A673 (cell line): Measurements from ENCODE around the gene RIT2. TPM values are rescaled to one million over a fixed set of nuclear protein-coding genes. Genes with fewer than 3 reads are reported as not detected.
A peak's percentile ranks its signal among the peaks of the same experiment; 100 is the strongest.

Experiments used
- BruUV-seq: library from RNA; stranded (reverse); fragments of 400-500 nt; replicated peaks from 2 replicates; lab custom pipeline; 2021; lab: Mats Ljungman, UMichigan
- CTCF ChIA-PET: fragments of 300-600 bp; sonication (Branson Sonifier 250); formaldehyde crosslinking; loops from one replicate; lab custom pipeline; 2022; ENCODE audit warnings: antibody characterized with exemption; lab: Charles Lee
- POLR2A ChIA-PET: fragments of 300-600 bp; sonication (Branson Sonifier 250); formaldehyde crosslinking; loops from one replicate; lab custom pipeline; 2022; ENCODE audit warnings: antibody characterized with exemption; ENCODE audit not compliant: low non-redundant PET; lab: Charles Lee
- DNase-seq: peaks from one replicate; pipeline ENCODE4 v3.0.0-alpha.2; 2015; ENCODE audit warnings: low spot score
- H3K27ac ChIP-seq: fragments of 200-600 bp; sonication (generic); 2 replicates; pipeline ENCODE4 v1.5.1; 2016; ENCODE audit warnings: mixed run types, low read depth, mild to moderate bottlenecking, mixed read lengths, antibody characterized with exemption, low read length; ENCODE audit not compliant: poor library complexity, severe bottlenecking
- H3K27me3 ChIP-seq: fragments of 200-600 bp; sonication (generic); replicated peaks from 2 replicates; pipeline ENCODE4 v1.6.1; 2017; ENCODE audit warnings: mixed run types, low read depth, mild to moderate bottlenecking, mixed read lengths, antibody characterized with exemption, low read length; ENCODE audit not compliant: insufficient read depth, poor library complexity
- H3K36me3 ChIP-seq: fragments of 200-600 bp; sonication (generic); 2 replicates; pipeline ENCODE4 v1.6.1; 2016; ENCODE audit warnings: mixed run types, mild to moderate bottlenecking, mixed read lengths, antibody characterized with exemption, low read length; ENCODE audit not compliant: insufficient read depth, poor library complexity, severe bottlenecking
- H3K4me1 ChIP-seq: fragments of 200-600 bp; sonication (generic); 2 replicates; pipeline ENCODE4 v1.6.1; 2017; ENCODE audit warnings: mixed run types, mild to moderate bottlenecking, mixed read lengths, antibody characterized with exemption, low read length; ENCODE audit not compliant: insufficient read depth, poor library complexity, severe bottlenecking
- H3K4me3 ChIP-seq: fragments of 200-600 bp; sonication (generic); 2 replicates; pipeline ENCODE4 v1.5.1; 2016; ENCODE audit warnings: low read depth, mixed run types, mild to moderate bottlenecking, mixed read lengths, low read length; ENCODE audit not compliant: poor library complexity, severe bottlenecking
- H3K9me3 ChIP-seq: fragments of 200-600 bp; sonication (generic); 2 replicates; pipeline ENCODE4 v1.6.1; 2016; ENCODE audit warnings: mixed run types, low read depth, mild to moderate bottlenecking, mixed read lengths, antibody characterized with exemption, low read length; ENCODE audit not compliant: poor library complexity, severe bottlenecking
- CTCF ChIP-seq: fragments of 300-800, 200-600 bp; sonication (generic); conservative IDR thresholded peaks from 2 replicates; pipeline ENCODE4 v1.5.1; 2017; ENCODE audit warnings: low read depth, mild to moderate bottlenecking, antibody characterized with exemption, low read length, moderate library complexity, mixed read lengths
- EZH2 ChIP-seq: fragments of 200-600 bp; sonication (generic); IDR thresholded peaks from 2 replicates; pipeline ENCODE4 v1.6.1; 2017; ENCODE audit warnings: borderline replicate concordance, low read depth, mild to moderate bottlenecking, mixed read lengths, antibody characterized with exemption, low read length; ENCODE audit not compliant: poor library complexity, severe bottlenecking
- intact Hi-C: fragments of 100-400 bp; cut with micrococcal nuclease; formaldehyde crosslinking; loops from one replicate; pipeline ENCODE4 v1.10.0; 2022; ENCODE audit not compliant: unreplicated experiment
- total RNA-seq: library from RNA; stranded (reverse); gene quantifications from 2 replicates; pipeline ENCODE4 v1.2.3, GENCODE V29; 2021

RIT2 gene
- total RNA-seq, 1 experiment from 2014 or later, result not detected

DNA sequence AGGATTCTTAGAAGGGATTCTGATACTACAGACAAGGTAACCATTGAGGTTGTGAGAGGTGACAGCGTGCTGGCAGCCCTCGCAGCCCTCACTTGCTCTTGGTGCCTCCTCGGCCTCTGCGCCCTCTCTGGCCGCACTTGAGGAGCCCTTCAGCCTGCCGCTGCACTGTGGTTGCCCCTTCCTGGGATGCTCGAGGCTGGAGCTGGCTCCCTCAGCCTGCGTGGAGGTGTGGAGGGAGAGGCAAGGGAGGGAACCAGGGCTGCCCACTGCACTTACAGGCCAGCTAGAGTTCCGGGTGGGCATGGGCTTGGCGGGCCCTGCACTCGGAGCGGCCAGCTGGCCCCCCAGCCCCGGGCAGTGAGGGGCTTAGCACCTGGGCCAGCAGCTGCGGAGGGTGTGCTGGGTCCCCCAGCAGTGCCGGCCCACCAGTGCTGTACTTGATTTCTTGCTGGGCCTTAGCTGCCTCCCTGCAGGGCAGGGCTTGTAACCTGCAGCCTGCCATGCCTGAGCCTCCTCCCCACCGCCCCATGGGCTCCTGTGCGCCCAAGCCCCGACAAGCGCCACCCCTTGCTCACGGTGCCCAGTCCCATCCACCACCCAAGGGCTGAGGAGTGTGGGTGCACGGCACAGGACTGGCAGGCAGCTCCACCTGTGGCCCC lies 23.9 kb upstream of the RIT2 start:
- DNase-seq, result no peak
- Histone ChIP-seq H3K9me3 (no peaks in the 10 kb centered on the region), H3K36me3 (no peaks in the 10 kb centered on the region), H3K4me3 (no peak overlapping the region), H3K4me1 (no peaks in the 10 kb centered on the region), H3K27ac (no peak overlapping the region), H3K27me3 (no peaks in the 10 kb centered on the region)
- TF ChIP-seq EZH2, result no peak
- intact Hi-C loops, result no loop called here
- ChIA-PET POLR2A (no interaction called here), CTCF (no interaction called here)
- no TSS peak for BruUV-seq

- Histone ChIP-seq H3K4me3 (no peak overlapping the region), H3K9me3 (no peaks in the 10 kb centered on the region), H3K27ac (no peak overlapping the region), H3K36me3 (no peaks in the 10 kb centered on the region), H3K4me1 (no peaks in the 10 kb centered on the region), H3K27me3 (no peaks in the 10 kb centered on the region)
- no peak for DNase-seq
- no TSS peak for BruUV-seq
- intact Hi-C loops, result no loop called here
- POLR2A ChIA-PET, result no interaction called here
- CTCF ChIA-PET, result no interaction called here
- TF ChIP-seq EZH2 (no peak), CTCF (no peak)
These were observed 19.4 kb upstream of the RIT2 start for GRCh38 chr18:43134876-43135275.

DNA sequence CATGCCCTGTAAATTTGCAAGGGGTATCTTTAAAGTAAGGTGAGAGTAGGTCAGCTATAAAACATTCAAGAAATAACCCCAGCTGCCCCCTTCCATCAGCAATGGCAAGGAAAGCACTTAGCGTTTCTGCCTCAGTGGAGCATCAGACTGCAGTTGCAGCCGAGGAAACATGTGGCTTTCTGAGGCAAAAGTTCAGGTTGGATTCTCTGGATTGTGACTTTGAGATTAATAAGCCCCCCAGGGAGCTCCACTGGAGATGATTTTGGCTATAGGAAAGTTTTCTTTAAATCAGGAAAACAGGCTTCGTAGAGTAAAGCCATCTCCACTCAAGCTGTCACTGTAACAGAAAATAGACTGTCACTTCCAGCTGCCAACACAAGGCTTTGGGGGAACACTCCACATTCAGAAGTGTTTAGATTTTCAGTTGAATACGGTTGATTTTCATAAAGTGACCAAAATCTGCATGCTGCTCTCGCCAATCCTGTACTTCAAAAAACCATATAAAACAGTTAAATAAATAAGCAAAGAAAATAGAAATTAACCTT lies 15.3 kb upstream of the RIT2 start:
- Histone ChIP-seq H3K27me3 (no peaks in the 10 kb centered on the region), H3K9me3 (no peaks in the 10 kb centered on the region), H3K4me1 (no peaks in the 10 kb centered on the region), H3K27ac (no peak overlapping the region), H3K4me3 (no peak overlapping the region), H3K36me3 (no peaks in the 10 kb centered on the region)
- intact Hi-C loops, result no loop called here
- ChIA-PET POLR2A (no interaction called here), CTCF (no interaction called here)
- TF ChIP-seq CTCF (no peak), EZH2 (no peak)
- BruUV-seq, result no TSS peak
- no peak for DNase-seq

- CTCF ChIA-PET, result no interaction called here
- intact Hi-C loops, result no loop called here
- Histone ChIP-seq H3K36me3 (no peaks in the 10 kb centered on the region), H3K4me3 (peak overlapping the region; percentile 37), H3K27ac (no peak overlapping the region), H3K9me3 (no peaks in the 10 kb centered on the region), H3K4me1 (no peaks in the 10 kb centered on the region), H3K27me3 (no peaks in the 10 kb centered on the region)
- no peak for TF ChIP-seq EZH2
- DNase-seq, result peak; percentile 3
- POLR2A ChIA-PET, result no interaction called here
- no TSS peak for BruUV-seq
These were observed 14.6 kb upstream of the RIT2 start for GRCh38 chr18:43129946-43130524.
